GM19324 (cell line): ENCODE results near the gene GOLGA8T.
"Not testable (repeated sequence)": the region's sequence is repeated elsewhere in the genome, so short reads cannot be mapped to it uniquely, and the experiment has no call there.

Experiments used
- ATAC-seq: cut with Tn5 transposase; IDR thresholded peaks from one replicate; pipeline ENCODE4 v1.9.1; 2021; ENCODE audit warnings: mild to moderate bottlenecking, moderate library complexity; ENCODE audit not compliant: unreplicated experiment, low FRiP score

GOLGA8T gene

GRCh38 chr15:30134751-30135150 lies at the start of gene GOLGA8T:
TSS of gene GOLGA8T (plus strand) at chr15:30135051. CDS start at chr15:30135149, 98 bp downstream.
- not testable (repeated sequence) for ATAC-seq

GRCh38 chr15:30097827-30098226 lies 37.0 kb upstream of the GOLGA8T start:
- not testable (repeated sequence) for ATAC-seq

GRCh38 chr15:30102890-30103289 lies 32.0 kb upstream of the GOLGA8T start:
- ATAC-seq, result not testable (repeated sequence)

GRCh38 chr15:30103941-30104507 lies 30.8 kb upstream of the GOLGA8T start:
- ATAC-seq, result not testable (repeated sequence)

GRCh38 chr15:30110591-30110990 lies 24.3 kb upstream of the GOLGA8T start:
- not testable (repeated sequence) for ATAC-seq

GRCh38 chr15:30130066-30130465 lies 4.8 kb upstream of the GOLGA8T start:
- not testable (repeated sequence) for ATAC-seq

- ATAC-seq, result not testable (repeated sequence)
Measured at GRCh38 chr15:30143246-30143645, 8.4 kb downstream of the GOLGA8T start.

GRCh38 chr15:30149891-30150290 lies 15.0 kb downstream of the GOLGA8T start:
- not testable (repeated sequence) for ATAC-seq

- not testable (repeated sequence) for ATAC-seq
Measured at GRCh38 chr15:30162479-30163357, 27.9 kb downstream of the GOLGA8T start.

- ATAC-seq, result not testable (repeated sequence)
Measured at GRCh38 chr15:30163759-30164158, 28.9 kb downstream of the GOLGA8T start.

GRCh38 chr15:30164257-30164656 lies 29.4 kb downstream of the GOLGA8T start:
- ATAC-seq, result not testable (repeated sequence)

- ATAC-seq, result not testable (repeated sequence)
Measured at GRCh38 chr15:30167403-30167802, 32.6 kb downstream of the GOLGA8T start.

- not testable (repeated sequence) for ATAC-seq
Measured at GRCh38 chr15:30167886-30168285, 33.0 kb downstream of the GOLGA8T start.

- ATAC-seq, result not testable (repeated sequence)
Measured at GRCh38 chr15:30171452-30171851, 36.6 kb downstream of the GOLGA8T start.

- ATAC-seq, result not testable (repeated sequence)
Measured at GRCh38 chr15:30173041-30173608, 38.3 kb downstream of the GOLGA8T start.

GRCh38 chr15:30175291-30175690 lies 40.4 kb downstream of the GOLGA8T start:
- not testable (repeated sequence) for ATAC-seq

- not testable (repeated sequence) for ATAC-seq
Measured at GRCh38 chr15:30176613-30177012, 41.8 kb downstream of the GOLGA8T start.

GRCh38 chr15:30179814-30180213 lies 45.0 kb downstream of the GOLGA8T start:
- ATAC-seq, result not testable (repeated sequence)

GRCh38 chr15:30185495-30185894 lies 50.6 kb downstream of the GOLGA8T start:
- ATAC-seq, result not testable (repeated sequence)

GRCh38 chr15:30187429-30187828 lies 52.6 kb downstream of the GOLGA8T start:
- not testable (repeated sequence) for ATAC-seq

GRCh38 chr15:30189754-30190153 lies 54.9 kb downstream of the GOLGA8T start:
- ATAC-seq, result not testable (repeated sequence)
